Activated CD4-positive, alpha-beta memory T cell treated with anti-CD3 and anti-CD28 coated beads, Interleukin-2, amount 10 ng/mL, durations not matched to agents 7 days and 5 days (primary cell): Measurements from ENCODE around the gene PC. TPM values are rescaled to one million over a fixed set of nuclear protein-coding genes. Genes with fewer than 3 reads are reported as not detected.

ENCODE experiments used
- CTCF ChIA-PET: fragments of 350-600 bp; sonication (Branson Sonifier 250); formaldehyde crosslinking; loops from one replicate; lab custom pipeline; 2021; ENCODE audit warnings: antibody characterized with exemption, inconsistent platforms; lab: Charles Lee
- POLR2A ChIA-PET: fragments of 350-600 bp; sonication (Branson Sonifier 250); formaldehyde crosslinking; loops from one replicate; lab custom pipeline; 2021; ENCODE audit warnings: antibody characterized with exemption; lab: Charles Lee
- DNase-seq: peaks from one replicate; pipeline ENCODE4 v3.0.0-alpha.2; 2020
- H3K27ac Mint-ChIP-seq: one replicate; pipeline ENCODE4 v1.8.0; 2021; ENCODE audit warnings: mild to moderate bottlenecking, mixed read lengths
- H3K27me3 Mint-ChIP-seq: one replicate; pipeline ENCODE4 v1.8.0; 2021; ENCODE audit warnings: mixed read lengths
- H3K36me3 Mint-ChIP-seq: one replicate; pipeline ENCODE4 v1.8.0; 2021; ENCODE audit warnings: low read depth, mixed read lengths
- H3K4me1 Mint-ChIP-seq: one replicate; pipeline ENCODE4 v1.8.0; 2021; ENCODE audit warnings: mixed read lengths
- H3K4me3 Mint-ChIP-seq: one replicate; pipeline ENCODE4 v1.8.0; 2021; ENCODE audit warnings: mild to moderate bottlenecking, mixed read lengths
- H3K9me3 Mint-ChIP-seq: one replicate; pipeline ENCODE4 v1.8.0; 2021; ENCODE audit warnings: mixed read lengths
- total RNA-seq, 2 experiments: library from RNA; stranded (reverse); gene quantifications; one replicate each; pipeline ENCODE4 v1.2.3, GENCODE V29; 2021

PC gene
- total RNA-seq, 2 experiments from 2014 or later: 5.1 to 7.4 TPM

DNA sequence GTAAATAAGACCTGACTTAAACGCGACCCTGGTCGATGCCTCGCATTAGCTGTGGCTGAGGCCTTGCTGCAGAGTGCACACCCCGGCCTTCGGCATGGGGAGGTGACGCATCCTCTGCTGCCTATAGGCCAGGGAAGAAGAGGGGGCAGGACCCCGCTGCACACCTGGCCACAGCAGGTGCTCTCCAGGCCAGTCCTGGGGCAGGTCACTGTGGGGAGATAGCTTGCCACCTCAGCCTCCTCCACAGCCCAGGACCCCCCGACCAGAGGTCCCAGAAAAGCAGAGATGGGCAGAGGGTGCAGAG lies 88.7 kb downstream of the PC start:
- Mint-ChIP-seq H3K27ac (no peak overlapping the region), H3K27me3 (no peaks in the 10 kb centered on the region), H3K36me3 (no peaks in the 10 kb centered on the region), H3K4me1 (peaks cover 16% of the 10 kb centered on the region), H3K4me3 (no peak overlapping the region), H3K9me3 (no peaks in the 10 kb centered on the region)
- ChIA-PET CTCF (interaction anchor here (0.8 kb wide), 1 partner anchor 13 kb away, joined by 3 read pairs; no protein-coding TSS in a partner anchor), POLR2A (no interaction called here)
- no peak for DNase-seq

DNA sequence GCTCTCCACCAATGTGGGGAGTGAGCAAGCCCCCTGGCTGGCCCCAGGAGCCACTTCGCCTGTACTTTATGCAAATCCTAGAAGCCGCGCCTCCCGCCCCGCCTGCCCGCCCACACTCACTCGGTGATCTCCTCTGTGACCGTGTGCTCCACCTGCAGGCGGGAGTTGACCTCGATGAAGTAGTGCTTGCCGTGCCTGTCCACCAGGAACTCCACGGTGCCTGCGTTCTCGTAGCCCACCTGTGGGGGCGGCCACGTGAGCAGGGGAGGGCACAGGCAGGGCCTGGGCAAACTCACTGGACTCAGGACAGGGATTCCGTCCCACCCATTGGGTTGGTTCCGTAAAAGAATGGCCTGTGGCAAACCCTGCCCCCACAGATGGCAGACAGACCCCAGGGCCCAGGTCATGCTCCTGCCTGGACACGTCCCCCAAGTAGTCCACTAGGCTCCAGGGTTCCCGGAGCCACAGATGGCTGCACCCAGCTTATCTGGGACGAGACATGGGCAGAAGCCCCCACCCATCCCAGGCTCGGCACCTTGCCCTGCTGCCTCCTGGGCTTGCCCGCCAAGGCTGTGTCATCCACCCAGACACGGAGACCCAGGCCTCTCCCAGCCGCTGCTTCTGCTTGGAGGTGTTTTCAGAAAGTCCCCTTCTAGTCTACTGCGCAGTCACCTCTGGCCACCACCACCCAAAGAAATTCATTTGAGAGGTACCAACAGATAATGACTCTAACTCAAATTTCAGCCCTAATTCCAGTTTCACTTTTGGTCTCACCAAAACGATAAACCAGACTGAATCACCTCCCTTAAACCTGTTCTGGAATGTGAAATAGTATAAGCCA lies 89.2 kb downstream of the PC start:
- no peaks in the 10 kb centered on the region for H3K36me3 Mint-ChIP-seq
- H3K27ac Mint-ChIP-seq: no peak overlapping the region
- CTCF ChIA-PET: interaction anchor here (0.8 kb wide), 1 partner anchor 13 kb away, joined by 3 read pairs; no protein-coding TSS in a partner anchor
- DNase-seq: peak; percentile 84
- H3K4me1 Mint-ChIP-seq: peaks cover 12% of the 10 kb centered on the region
- no peaks in the 10 kb centered on the region for H3K9me3 Mint-ChIP-seq
- H3K27me3 Mint-ChIP-seq: no peaks in the 10 kb centered on the region
- POLR2A ChIA-PET: no interaction called here
- H3K4me3 Mint-ChIP-seq: no peak overlapping the region

DNA sequence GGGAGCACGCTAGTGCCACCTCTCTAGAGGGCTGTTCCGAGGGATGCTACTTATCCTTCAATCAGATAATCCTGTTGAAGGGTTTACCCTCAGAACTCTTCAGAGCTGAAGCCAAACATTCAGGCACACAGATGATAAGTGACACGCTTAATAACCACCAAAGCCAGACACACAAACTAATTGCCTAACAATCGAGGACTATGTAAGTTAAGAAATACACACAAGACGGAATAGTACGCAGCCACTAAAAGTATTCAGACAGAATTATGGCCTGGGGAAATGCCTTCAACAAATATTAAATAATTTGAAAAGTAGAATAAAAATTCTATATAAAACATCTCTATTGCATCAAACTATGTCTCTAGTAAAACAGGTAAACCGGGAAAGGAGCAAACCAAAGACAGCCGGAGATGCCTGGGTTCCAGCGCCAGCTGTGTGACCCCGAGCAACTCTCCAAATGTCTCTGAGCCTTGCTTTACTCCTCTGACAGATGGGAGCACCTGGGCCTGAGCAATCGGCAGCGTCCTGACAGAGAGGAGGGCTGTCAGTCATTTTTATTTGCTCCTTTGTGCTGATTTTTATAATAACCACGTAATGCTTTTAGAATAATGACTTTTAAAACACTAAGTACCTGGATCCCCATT lies 90.0 kb downstream of the PC start:
- Mint-ChIP-seq H3K9me3 (no peaks in the 10 kb centered on the region), H3K4me1 (peaks cover 12% of the 10 kb centered on the region), H3K4me3 (no peak overlapping the region), H3K27ac (no peak overlapping the region), H3K36me3 (no peaks in the 10 kb centered on the region), H3K27me3 (no peaks in the 10 kb centered on the region)
- DNase-seq: no peak
- ChIA-PET POLR2A (interaction anchor here (0.7 kb wide), 1 partner anchor 26 kb away, joined by 3 read pairs; no protein-coding TSS in a partner anchor), CTCF (interaction anchor here (1.6 to 2.1 kb wide), 2 partner anchors 12 to 15 kb away, joined by 4 to 7 read pairs; no protein-coding TSS in a partner anchor)

DNA sequence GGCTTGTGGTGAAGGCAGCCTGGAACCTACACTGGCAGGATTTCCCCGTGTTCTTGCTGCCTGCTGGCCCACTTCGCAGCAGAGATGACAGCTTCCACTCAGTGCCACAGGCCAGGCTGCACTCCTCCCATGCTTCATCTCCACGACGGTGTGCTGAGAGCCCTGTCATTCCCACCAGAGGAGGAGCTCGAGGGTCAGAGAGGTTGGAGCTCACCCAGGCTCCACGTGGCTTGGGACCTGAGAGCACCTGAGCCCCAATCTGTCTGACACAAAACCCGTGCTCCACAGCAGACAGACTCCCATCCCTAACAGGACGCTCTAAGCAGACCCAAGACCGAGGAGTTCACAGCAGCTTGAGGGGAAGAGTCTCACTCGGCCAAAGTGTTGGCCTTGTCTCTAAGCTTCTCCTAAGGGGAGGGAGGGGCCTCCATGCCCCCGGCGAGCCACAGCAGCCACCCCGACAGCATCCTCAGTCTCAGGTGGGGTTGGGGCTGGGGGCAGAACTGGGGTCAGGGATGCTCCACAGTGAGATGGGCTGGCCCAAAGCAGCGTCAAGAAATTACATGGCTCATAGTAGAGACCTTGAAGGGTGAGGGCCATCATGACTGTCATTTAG lies 90.7 kb downstream of the PC start:
- Mint-ChIP-seq H3K9me3 (no peaks in the 10 kb centered on the region), H3K27ac (no peak overlapping the region), H3K4me3 (no peak overlapping the region), H3K4me1 (peaks cover 12% of the 10 kb centered on the region), H3K36me3 (no peaks in the 10 kb centered on the region), H3K27me3 (no peaks in the 10 kb centered on the region)
- ChIA-PET POLR2A (interaction anchor here (0.7 to 1.4 kb wide), 2 partner anchors 25 kb away, joined by 3 to 6 read pairs; partner anchors contain the start of gene RCE1), CTCF (interaction anchor here (1.6 to 2.1 kb wide), 2 partner anchors 12 to 16 kb away, joined by 4 to 7 read pairs; no protein-coding TSS in a partner anchor)
- DNase-seq: no peak

DNA sequence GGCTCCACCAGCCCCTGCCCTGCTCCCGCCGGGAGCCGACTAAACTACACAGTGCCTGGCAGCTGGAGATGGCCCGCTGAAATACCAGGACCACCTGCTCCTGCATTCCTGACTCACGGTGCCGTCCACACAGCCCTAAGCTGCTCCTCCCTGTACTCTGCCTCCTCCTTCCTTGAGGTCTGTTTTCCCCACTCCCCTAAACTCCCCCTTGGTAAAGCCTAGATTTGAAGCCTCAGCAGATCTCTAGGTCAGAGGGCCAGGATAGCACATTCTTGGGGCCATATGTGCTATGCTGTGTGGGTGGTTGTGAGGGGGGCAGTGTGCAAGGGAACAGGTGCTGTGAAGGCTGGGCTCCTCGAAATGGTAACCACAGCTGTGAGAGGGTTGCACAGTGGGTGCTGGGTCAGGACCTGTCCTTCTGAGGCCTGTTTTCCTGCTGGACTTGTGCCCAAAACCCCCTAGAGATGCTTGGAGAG lies 91.6 kb downstream of the PC start:
- no peaks in the 10 kb centered on the region for H3K36me3 Mint-ChIP-seq
- H3K27ac Mint-ChIP-seq: peak overlapping the region; percentile 31
- peaks cover 12% of the 10 kb centered on the region for H3K4me1 Mint-ChIP-seq
- CTCF ChIA-PET: interaction anchor here (1.6 to 2.1 kb wide), 2 partner anchors 11 to 17 kb away, joined by 4 to 7 read pairs; no protein-coding TSS in a partner anchor
- no peak for DNase-seq
- H3K27me3 Mint-ChIP-seq: no peaks in the 10 kb centered on the region
- POLR2A ChIA-PET: interaction anchor here (1.4 to 1.5 kb wide), 2 partner anchors 11 to 24 kb away, joined by 3 to 6 read pairs; partner anchors contain the start of gene RCE1
- no peaks in the 10 kb centered on the region for H3K9me3 Mint-ChIP-seq
- H3K4me3 Mint-ChIP-seq: no peak overlapping the region

DNA sequence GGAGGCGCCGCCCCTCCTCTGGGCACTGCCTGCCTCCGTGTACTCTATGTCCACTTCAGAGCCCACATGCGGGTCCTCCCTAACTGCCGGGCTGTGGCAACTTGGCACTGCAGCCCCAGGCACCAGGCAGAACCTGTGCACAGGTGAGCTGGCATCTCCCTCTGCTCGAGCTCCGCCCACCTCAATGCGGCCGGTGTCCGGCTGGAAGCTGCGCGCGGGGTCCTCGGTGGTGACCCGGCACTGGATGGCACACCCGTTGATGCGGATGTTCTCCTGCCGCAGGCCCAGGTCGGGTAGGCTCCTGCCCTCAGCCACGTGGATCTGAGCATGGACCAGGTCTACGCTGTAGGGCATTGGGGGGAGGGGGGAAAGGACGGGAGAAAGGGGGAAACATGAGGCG lies 92.2 kb downstream of the PC start:
- DNase-seq: no peak
- no peaks in the 10 kb centered on the region for H3K36me3 Mint-ChIP-seq
- ChIA-PET CTCF (interaction anchor here (2.1 kb wide), 1 partner anchor 10 kb away, joined by 4 read pairs; no protein-coding TSS in a partner anchor), POLR2A (interaction anchor here (1.4 to 1.5 kb wide), 2 partner anchors 10 to 23 kb away, joined by 3 to 6 read pairs; partner anchors contain the start of gene RCE1)
- H3K27me3 Mint-ChIP-seq: no peaks in the 10 kb centered on the region
- H3K4me1 Mint-ChIP-seq: peaks cover 12% of the 10 kb centered on the region
- H3K27ac Mint-ChIP-seq: no peak overlapping the region
- no peak overlapping the region for H3K4me3 Mint-ChIP-seq
- H3K9me3 Mint-ChIP-seq: no peaks in the 10 kb centered on the region

DNA sequence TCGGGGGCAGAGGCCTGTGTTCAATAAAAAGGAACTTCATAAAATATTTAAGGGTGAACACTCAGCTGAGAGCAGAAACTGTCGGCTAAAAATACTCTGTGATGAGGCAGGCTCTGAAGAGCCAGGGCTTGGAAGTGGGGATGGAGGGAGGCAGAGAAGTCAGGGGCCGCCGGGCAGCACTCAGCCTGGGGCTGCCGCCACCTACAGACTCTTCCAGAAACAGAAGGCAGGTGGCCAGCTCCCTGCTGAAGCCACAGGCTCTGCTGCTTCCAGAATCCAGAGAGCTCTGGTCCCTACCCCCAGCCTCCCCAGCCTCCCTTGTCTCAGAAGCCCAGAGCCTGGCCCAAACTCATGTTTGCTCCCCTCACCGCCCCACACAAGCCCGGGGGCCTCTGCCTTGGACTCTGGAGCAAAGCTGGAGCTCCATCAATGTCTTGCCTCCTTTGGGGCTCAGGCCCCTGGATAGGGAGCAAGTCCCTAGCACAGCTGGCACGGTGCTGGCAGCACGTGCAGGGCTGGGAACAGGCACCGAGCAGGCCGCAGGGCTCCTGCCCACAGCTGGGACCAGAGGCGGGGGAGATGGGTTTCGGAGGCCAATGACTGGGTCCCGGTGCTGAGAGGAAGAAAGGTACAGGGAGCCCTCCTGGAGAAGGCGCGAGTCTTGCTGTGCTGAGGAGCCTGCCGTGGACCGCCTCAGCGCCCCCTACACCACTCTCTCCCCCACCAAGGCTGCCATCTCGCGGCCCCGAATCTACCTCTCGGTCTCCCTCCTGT lies 93.1 kb downstream of the PC start:
- peaks cover 12% of the 10 kb centered on the region for H3K4me1 Mint-ChIP-seq
- no peaks in the 10 kb centered on the region for H3K9me3 Mint-ChIP-seq
- ChIA-PET CTCF (no interaction called here), POLR2A (interaction anchor here (0.9 to 1.8 kb wide), 3 partner anchors 9 to 23 kb away, joined by 3 to 5 read pairs (median 3); partner anchors contain the start of gene RCE1)
- no peak for DNase-seq
- H3K27me3 Mint-ChIP-seq: no peaks in the 10 kb centered on the region
- H3K36me3 Mint-ChIP-seq: no peaks in the 10 kb centered on the region
- no peak overlapping the region for H3K4me3 Mint-ChIP-seq
- H3K27ac Mint-ChIP-seq: no peak overlapping the region

DNA sequence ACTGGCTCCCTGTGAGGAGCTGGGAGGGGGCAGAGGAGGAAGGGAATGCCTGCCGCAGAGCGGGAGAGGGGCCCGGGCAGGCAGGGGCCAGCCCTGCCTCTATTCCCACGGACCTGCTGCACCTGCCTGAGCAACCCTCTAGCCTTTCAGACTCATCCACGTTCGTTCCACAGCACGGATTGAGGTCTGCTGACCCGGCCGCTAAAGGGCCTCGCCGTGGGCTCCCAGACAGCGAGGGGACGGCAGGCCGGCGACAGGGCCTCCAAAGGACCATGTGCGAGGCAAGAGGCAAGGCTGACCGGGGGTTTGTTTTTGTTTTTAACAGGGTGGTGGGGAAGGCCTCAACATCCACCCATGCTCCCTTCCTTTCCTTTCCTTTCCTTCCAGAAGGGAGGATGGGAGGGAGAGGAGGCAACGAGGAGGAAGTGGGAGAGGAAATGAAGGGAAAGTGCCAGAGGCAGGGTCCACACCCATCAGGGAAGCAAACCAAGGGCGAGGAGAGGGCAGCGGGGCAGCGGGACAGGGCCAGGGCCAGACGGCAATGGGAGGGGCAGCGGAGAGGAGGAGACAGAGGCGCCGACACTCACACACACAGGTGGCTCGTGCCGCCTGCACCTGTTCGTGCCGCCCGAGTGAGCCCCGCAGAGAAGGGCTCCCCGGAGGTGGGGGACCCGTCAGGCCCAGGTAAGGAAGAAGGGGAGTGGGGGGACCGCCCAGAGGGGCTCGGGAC lies 93.8 kb downstream of the PC start:
- no peak for DNase-seq
- POLR2A ChIA-PET: interaction anchor here (0.9 to 1.8 kb wide), 2 partner anchors 21 to 22 kb away, joined by 3 to 5 read pairs; partner anchors contain the start of gene RCE1
- H3K9me3 Mint-ChIP-seq: no peaks in the 10 kb centered on the region
- no peak overlapping the region for H3K27ac Mint-ChIP-seq
- CTCF ChIA-PET: no interaction called here
- H3K4me3 Mint-ChIP-seq: no peak overlapping the region
- H3K4me1 Mint-ChIP-seq: peaks cover 9% of the 10 kb centered on the region
- no peaks in the 10 kb centered on the region for H3K27me3 Mint-ChIP-seq
- H3K36me3 Mint-ChIP-seq: no peaks in the 10 kb centered on the region

DNA sequence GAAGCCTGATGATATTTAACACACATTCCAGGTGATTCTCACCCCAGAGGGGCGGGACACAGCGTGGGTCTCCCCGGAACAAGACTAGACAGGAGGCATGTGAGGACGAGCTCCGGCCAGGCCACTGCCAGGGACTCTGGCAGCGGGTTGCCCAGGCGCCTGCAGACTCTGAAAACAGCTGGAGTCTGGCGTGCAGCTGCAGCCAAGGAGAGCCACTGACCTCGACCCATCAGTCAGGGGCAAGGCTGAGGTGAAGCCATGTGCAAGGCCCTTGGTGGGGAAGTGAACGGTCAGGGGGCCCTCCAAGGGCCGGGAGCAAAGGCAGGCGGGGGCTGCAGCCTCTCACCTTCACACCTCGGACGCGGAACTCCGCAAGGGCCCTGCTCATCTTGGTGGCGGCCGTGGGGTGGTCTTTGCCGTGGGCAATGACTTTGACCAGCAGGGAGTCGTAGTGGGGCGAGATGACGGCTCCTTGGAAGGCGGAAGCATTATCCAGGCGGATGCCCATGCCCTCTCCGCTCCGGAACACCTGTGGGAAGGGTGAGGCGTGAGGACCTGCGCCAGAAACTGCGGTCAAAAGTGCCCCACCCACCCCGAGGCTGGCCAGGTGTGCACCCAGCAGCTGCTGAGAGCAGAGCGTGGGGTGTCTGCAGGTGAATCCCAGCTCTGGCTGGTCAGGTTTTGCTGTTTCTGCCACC lies 94.6 kb downstream of the PC start:
- Mint-ChIP-seq H3K27me3 (no peaks in the 10 kb centered on the region), H3K4me1 (peaks cover 1% of the 10 kb centered on the region), H3K4me3 (no peak overlapping the region), H3K36me3 (no peaks in the 10 kb centered on the region), H3K27ac (no peak overlapping the region), H3K9me3 (no peaks in the 10 kb centered on the region)
- ChIA-PET POLR2A (no interaction called here), CTCF (no interaction called here)
- DNase-seq: no peak

DNA sequence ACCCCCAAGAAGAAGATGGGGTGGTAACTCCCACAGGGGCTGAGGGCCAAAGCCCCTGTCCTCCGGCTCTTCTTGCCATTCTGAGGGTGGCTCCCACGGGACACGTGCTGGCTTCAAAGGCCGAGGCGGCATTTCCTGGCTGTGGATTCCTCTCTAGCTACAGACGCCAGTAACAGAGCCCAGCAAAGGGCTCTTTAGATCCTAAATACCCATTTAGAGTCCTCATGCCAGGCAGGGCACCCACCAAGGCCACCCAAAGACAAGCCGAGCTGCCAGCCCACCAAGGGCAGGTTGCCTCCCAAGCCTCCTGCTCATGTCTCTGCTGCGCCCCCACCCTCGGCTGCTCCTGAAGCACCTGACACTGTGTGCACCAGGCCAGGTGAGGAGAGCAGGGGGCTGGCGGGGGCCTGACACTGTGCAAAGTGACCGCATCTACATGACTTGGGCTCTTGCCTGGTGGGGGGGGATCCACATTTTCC lies 95.6 kb downstream of the PC start:
- CTCF ChIA-PET: no interaction called here
- no peaks in the 10 kb centered on the region for H3K36me3 Mint-ChIP-seq
- POLR2A ChIA-PET: no interaction called here

More for the DNA sequence above, 95.6 kb downstream of the PC start:
- Mint-ChIP-seq H3K9me3 (no peaks in the 10 kb centered on the region), H3K4me1 (peaks cover 5% of the 10 kb centered on the region), H3K4me3 (no peak overlapping the region), H3K27me3 (no peaks in the 10 kb centered on the region), H3K27ac (no peak overlapping the region)
- DNase-seq: no peak
